Anterior cingulate cortex (tissue), 58 donors: ENCODE results near the gene AKR1E2.

Source experiments
- DNase-seq, 58 donors: peaks; one replicate each; lab custom pipeline; 2025; lab: John Stamatoyannopoulos, UW

The AKR1E2 gene

GRCh38 chr10:4888236-4888635 lies 62.2 kb downstream of the AKR1E2 start:
- no peak for DNase-seq

GRCh38 chr10:4889959-4890358 lies 64.0 kb downstream of the AKR1E2 start:
- DNase-seq = no peak

- DNase-seq = no peak
Measured at GRCh38 chr10:4892681-4893080, 66.7 kb downstream of the AKR1E2 start.

- no peak for DNase-seq
Measured at GRCh38 chr10:4894335-4894734, 68.3 kb downstream of the AKR1E2 start.
